ENCODE results near the gene ERC2.

DNA sequence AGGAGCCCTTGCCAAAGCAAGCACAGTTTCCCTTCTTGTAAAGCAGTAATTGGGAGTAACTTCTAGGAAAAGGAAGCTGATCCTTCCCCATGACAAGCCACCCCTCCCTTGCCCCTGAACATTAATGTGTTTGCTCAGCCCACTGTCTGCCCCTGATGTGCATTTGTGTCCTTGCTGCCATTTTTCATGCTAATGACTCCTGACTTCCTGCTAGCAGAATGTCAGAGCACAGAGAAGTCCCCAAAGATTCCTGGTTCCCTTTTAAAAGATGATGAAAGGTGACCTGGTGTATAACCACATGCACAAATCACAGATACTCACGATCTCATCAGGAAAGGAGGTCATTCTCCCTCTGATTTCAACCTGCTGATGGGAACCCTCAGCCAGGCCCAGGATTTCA lies 936.9 kb downstream of the ERC2 start:
- TF ChIP-seq POLR2A (IDR thresholded peaks at IDR 0.05) (no peak), EP300 (IDR thresholded peaks at IDR 0.05) (no peak), POLR2AphosphoS5 (IDR thresholded peaks at IDR 0.05) (no peak)
- TF ChIP-seq, protein P1, sequence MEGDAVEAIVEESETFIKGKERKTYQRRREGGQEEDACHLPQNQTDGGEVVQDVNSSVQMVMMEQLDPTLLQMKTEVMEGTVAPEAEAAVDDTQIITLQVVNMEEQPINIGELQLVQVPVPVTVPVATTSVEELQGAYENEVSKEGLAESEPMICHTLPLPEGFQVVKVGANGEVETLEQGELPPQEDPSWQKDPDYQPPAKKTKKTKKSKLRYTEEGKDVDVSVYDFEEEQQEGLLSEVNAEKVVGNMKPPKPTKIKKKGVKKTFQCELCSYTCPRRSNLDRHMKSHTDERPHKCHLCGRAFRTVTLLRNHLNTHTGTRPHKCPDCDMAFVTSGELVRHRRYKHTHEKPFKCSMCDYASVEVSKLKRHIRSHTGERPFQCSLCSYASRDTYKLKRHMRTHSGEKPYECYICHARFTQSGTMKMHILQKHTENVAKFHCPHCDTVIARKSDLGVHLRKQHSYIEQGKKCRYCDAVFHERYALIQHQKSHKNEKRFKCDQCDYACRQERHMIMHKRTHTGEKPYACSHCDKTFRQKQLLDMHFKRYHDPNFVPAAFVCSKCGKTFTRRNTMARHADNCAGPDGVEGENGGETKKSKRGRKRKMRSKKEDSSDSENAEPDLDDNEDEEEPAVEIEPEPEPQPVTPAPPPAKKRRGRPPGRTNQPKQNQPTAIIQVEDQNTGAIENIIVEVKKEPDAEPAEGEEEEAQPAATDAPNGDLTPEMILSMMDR (IDR thresholded peaks at IDR 0.05): no peak

Measured in upper lobe of left lung (tissue), 4 donors.